Posterior vena cava (tissue), 2 donors: ENCODE data around the gene TRPV4. TPM values are rescaled to one million over a fixed set of nuclear protein-coding genes. Genes with fewer than 3 reads are reported as not detected.

Experiments used
- DNase-seq: peaks from one replicate; pipeline ENCODE4 v3.0.0-alpha.2; 2020; ENCODE audit warnings: low spot score
- intact Hi-C, 2 donors: fragments of 100-400 bp; cut with DNase I; formaldehyde crosslinking; loops; one replicate each; pipeline versions ENCODE4 v1.14.1 to v1.14.2; 2022 to 2023
- total RNA-seq, 2 donors: library from RNA; stranded (reverse); fragmentation: NEBNext Ultra II Directional; extraction: Animal tissue kit (Norgen Biotek cat#: 25700); gene quantifications; one replicate each; pipeline ENCODE4 v1.2.1, GENCODE V29; 2021
- donor health status: DM: yes; HTN: yes; CAD: no.
- donor health status: DM: yes; HTN: yes; CAD: no.

The TRPV4 gene
- total RNA-seq, 2 donors from 2014 or later, result 1.1 to 2.0 TPM

DNA sequence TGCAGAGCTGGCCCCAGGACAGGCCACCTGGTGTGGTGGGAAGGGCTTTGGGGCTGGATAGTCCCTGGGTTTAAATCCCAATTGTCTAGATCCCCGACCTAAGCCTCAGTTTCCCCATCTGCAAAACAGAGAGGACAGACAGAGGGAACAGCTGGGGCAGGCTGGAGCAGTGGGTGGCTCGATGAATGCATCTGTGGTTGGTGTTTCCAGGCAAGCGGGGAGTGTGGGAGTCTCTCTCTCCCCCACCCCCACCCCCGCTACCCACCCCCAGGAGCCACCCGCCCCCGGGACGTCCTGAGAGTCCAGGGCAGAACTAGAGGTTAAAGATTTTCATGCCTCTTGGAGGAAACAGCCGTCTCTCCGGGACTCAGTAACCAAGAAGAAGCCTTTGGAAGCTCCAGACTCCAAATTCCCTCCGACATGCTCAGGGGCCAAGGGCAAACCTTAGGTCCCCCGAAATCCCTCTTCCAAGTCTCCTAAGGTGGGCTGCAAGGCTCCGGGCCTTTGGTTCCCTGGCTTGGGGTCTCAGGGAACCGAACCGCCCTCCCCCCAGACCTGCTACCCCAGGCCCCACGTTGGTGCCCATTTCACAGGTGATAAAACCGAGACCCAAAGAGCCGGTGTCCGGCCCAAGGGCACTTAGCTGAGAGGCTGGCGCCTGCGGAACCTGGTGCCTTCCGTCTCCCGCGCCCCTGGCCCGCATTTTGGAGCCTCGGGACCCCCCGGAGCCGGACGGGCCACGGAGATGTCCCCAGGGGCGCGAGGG lies 474 bp downstream of the TRPV4 start:
- intact Hi-C loops, result no loop called here
- DNase-seq, result no peak

DNA sequence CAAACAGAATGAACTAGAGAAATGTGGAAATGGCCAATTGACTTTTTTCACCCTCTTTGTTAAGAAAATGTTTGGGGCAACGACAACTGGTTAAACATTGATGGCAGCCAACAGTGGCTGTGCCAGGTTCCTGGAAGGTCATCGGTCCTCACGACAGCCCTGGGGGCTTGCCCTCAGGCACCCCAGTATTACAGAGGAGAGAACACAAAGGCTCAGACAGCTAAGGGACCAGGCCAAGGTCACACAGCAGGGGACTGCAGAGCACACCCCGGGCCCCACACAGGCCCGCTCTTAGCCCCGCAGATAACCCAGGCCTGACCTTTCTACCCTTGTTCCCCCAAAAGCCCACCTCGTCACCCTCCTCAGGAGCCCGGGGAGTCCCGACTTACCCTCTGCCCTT lies 1.3 kb downstream of the TRPV4 start:
- intact Hi-C loops, result no loop called here
- DNase-seq, result no peak

GRCh38 chr12:109831365-109831764 lies 1.8 kb downstream of the TRPV4 start:
- intact Hi-C loops, result no loop called here
- DNase-seq, result no peak

DNA sequence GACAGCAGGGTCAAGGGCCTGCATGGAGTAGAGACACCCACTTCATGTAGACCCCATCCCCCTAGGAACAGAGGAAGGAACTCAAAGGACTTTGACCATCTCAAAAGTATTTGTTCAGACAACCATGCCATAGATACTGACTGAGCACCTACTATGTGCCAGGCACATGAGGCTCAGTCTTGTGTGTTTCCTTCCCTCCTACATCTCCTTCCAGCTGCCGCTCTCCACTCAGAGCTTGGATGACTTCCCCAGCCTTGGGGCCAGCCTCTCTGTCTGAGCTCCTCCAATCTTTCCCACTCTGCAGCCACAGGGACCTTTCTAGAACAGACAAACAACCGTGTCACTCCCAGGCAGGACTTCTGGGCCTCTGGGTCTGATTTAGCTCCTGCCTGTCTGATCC lies 2.5 kb downstream of the TRPV4 start:
- intact Hi-C loops, result no loop called here
- no peak for DNase-seq

DNA sequence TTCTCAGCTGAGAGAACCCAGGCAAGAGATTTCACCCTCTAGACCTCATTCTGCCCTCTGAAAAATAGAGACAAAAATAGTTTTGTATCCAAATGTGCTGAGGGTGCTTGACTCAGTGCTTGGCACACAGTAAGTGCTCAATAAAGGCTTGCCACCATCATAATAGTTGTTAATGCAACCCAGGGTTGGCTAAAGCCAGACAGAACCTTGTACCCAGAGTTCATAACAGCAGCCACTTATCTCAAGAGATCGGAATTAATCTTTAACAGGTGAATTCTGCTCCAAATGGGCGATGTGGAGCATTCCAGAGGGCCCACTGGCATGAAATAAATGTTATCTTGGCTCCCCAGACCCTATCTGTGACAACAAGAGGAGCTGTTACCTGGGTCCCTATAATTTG lies 2.9 kb downstream of the TRPV4 start:
- DNase-seq, result no peak
- intact Hi-C loops, result no loop called here

GRCh38 chr12:109829667-109830066 lies 3.5 kb downstream of the TRPV4 start:
- intact Hi-C loops, result no loop called here
- no peak for DNase-seq

GRCh38 chr12:109828754-109829511 lies 4.3 kb downstream of the TRPV4 start:
- intact Hi-C loops, result no loop called here
- DNase-seq, result no peak

- intact Hi-C loops, result no loop called here
- DNase-seq, result peak; percentile 88
These were observed 5.3 kb downstream of the TRPV4 start for GRCh38 chr12:109827566-109828550.

DNA sequence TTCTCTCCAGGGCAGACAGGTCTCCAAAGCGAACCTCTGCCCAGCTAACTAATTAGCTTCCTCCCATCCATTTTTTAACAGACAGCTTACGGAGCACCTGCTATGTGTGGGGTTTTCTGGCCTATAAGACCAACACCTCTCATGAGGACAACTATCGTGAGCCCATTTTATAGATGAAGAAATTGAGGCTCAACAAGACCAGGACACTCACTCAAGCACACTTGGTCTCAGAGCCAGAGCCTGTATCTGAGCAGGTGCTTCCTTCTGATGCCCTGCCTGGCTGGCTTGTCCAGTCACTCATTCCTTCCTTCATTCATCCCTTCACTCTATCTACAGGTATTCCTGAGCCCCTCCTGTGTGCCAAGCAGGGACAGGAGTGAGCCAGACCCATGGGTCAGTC lies 6.1 kb downstream of the TRPV4 start:
- DNase-seq, result no peak
- intact Hi-C loops, result no loop called here

DNA sequence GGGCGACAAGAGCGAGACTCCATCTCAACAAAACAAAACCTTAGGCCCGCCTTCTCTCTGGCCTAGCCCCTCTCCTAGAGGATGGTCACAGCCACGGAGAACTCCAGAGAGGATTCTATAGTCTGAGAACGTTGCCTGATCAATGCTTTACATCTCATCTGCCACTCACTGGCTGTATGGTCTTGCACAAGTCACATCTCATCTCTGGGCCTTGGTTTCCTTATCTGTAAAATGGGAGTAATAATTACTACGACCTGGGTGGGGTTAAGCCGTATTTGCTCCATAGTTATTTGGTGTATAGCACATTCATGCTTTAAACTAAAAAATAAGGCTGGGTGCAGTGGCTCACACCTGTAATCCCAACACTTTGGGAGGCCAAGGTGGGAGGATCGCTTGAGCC lies 8.5 kb downstream of the TRPV4 start:
- no peak for DNase-seq
- intact Hi-C loops, result loop anchor here in 1 of 2 donors (1.0 kb wide), 1 partner anchor 39 kb away; no protein-coding TSS in a partner anchor

DNA sequence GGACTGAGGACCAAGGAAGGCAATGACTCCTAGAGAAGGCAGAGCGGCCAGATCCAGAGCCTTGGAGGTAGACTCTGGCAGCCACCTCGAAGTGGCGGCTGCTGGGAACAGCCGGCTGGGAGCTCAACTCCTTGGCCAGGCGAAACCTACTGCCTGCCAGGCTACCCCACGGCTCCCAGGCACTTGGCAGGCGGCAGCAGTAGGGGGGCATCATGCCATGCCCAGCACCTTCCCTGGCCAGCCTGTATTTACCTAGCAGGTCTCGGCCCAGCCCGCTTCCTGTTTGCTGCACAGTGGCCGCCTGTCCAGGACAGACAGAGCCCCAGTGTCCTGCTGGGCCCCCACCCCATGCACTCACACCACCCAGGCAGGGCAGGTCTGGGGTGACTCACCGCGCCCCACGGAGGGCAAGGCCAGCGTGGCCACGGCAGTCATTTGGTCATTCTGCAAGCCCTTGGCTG lies 10.2 kb downstream of the TRPV4 start:
- intact Hi-C loops, result no loop called here
- DNase-seq, result no peak

DNA sequence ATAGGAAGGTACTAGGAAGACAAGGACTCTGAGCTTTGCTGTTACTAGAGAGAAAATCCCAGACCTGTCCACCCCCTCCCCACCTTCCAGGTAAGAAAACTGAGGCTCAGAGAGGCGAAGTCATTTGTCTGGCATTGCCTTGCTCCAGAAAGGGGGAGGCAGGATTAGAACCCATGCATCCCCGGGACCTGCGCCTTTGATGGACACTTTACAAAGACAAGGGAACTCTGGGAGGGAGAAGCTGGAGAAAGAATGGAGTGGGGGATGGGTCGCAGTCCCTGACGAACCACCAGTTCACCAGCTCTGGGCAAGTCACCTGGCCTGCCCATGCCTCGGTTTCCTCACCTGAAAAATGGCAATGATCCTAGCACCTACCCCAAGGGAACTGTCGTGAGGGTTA lies 10.8 kb downstream of the TRPV4 start:
- intact Hi-C loops, result no loop called here
- DNase-seq, result no peak

GRCh38 chr12:109821968-109822367 lies 11.2 kb downstream of the TRPV4 start:
- intact Hi-C loops, result no loop called here
- DNase-seq, result no peak

GRCh38 chr12:109820816-109821381 lies 12.3 kb downstream of the TRPV4 start:
- DNase-seq, result no peak
- intact Hi-C loops, result no loop called here

DNA sequence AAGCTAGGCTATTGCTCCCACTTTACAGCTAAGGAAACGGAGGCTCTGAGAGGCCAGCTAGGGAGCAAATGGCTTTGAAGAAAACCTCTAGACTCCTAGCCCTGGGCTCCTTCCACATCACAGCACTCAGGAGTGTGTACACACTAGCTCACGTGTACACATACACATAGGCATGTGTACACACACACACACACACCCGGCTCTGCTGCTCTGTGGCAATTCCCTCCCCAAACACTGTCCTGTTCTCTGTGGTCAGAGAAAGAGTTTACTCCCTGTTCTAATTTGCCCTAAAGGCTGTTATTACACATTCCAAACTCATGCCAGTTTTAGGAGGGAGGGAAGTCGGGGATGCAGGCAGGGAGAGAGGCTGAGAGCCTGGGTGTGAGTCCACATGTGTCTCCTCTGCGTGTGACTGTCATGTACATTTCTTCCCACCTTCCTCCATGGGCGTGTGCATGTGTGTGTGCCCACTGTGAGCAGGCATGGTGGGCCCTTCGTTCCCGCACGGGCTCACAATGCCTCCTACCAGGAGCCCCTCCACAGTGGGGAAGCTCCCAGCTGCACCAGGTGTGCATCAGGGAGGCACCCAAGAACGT lies 14.2 kb downstream of the TRPV4 start:
- intact Hi-C loops, result no loop called here
- DNase-seq, result no peak

GRCh38 chr12:109818253-109818652 lies 14.9 kb downstream of the TRPV4 start:
- DNase-seq, result no peak
- intact Hi-C loops, result no loop called here

- no peak for DNase-seq
- intact Hi-C loops, result no loop called here
These were observed 15.5 kb downstream of the TRPV4 start for GRCh38 chr12:109817627-109818231.

DNA sequence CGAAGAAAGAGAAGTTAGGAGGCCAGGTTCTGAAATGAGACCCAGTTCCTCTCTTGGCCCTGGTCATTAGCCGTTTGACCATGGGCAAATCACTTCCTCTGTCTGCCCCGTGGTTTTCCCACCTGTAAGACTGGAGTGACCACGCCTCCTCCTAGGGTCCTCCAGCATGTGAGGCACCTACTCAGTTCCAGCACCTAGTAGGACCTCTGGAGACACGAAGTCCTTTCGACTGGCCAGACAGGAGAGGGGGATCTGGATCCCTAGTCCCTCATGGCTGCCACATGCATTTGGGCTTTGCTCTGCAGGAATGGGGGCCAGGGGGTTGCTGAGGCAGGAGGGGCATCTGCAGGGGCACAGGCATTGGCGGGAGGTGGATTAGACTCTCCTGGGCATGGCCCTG lies 16.3 kb downstream of the TRPV4 start:
- no peak for DNase-seq
- intact Hi-C loops, result no loop called here
